Trophoblast cell (in vitro differentiated cells and primary cell): ENCODE data around the gene ELFN1.

Experiments used
- DNase-seq, 2 donors: peaks; one replicate each; pipeline ENCODE4 v3.0.0-alpha.2; 2016
- H2AFZ ChIP-seq: 2 replicates; pipeline ENCODE4 v1.6.1; 2013; ENCODE audit warnings: low read length, moderate library complexity, mild to moderate bottlenecking; ENCODE audit not compliant: insufficient read depth, poor library complexity
- H2AK5ac ChIP-seq: 2 replicates; pipeline ENCODE4 v1.6.1; 2013; ENCODE audit warnings: mild to moderate bottlenecking, low read length
- H2BK120ac ChIP-seq: 2 replicates; pipeline ENCODE4 v1.6.1; 2013; ENCODE audit warnings: low read length, mild to moderate bottlenecking, moderate library complexity; ENCODE audit not compliant: insufficient read depth, poor library complexity
- H2BK12ac ChIP-seq: 2 replicates; pipeline ENCODE4 v1.6.1; 2013; ENCODE audit warnings: mild to moderate bottlenecking, low read length, moderate library complexity
- H2BK5ac ChIP-seq: 2 replicates; pipeline ENCODE4 v1.6.1; 2013; ENCODE audit warnings: low read length, low read depth, moderate library complexity, mild to moderate bottlenecking; ENCODE audit not compliant: poor library complexity
- H3K14ac ChIP-seq: 2 replicates; pipeline ENCODE4 v1.6.1; 2013; ENCODE audit warnings: mild to moderate bottlenecking, low read length
- H3K18ac ChIP-seq: 2 replicates; pipeline ENCODE4 v1.6.1; 2013; ENCODE audit warnings: mild to moderate bottlenecking, low read length
- H3K23ac ChIP-seq: 2 replicates; pipeline ENCODE4 v1.6.1; 2013; ENCODE audit warnings: low read length
- H3K27ac ChIP-seq: 2 replicates; pipeline ENCODE4 v1.5.1; 2013; ENCODE audit warnings: low read depth, mild to moderate bottlenecking, inconsistent platforms, low read length, moderate library complexity
- H3K27me3 ChIP-seq: 2 replicates; pipeline ENCODE4 v1.6.1; 2013; ENCODE audit warnings: inconsistent platforms, mild to moderate bottlenecking, low read length, moderate library complexity; ENCODE audit not compliant: insufficient read depth
- H3K36me3 ChIP-seq, 2 experiments: 1 replicate in 1 of 2; 2 replicates in 1 of 2; pipeline ENCODE4 v1.6.1; 2013; ENCODE audit warnings: low read length in 2 of 2, mild to moderate bottlenecking in 2 of 2, moderate library complexity in 1 of 2; ENCODE audit not compliant: insufficient read depth in 2 of 2, control insufficient read depth in 1 of 2
- H3K4ac ChIP-seq: 2 replicates; pipeline ENCODE4 v1.6.1; 2013; ENCODE audit warnings: low read depth, mild to moderate bottlenecking, low read length, moderate library complexity
- H3K4me1 ChIP-seq, 2 experiments: 1 replicate in 1 of 2; 2 replicates in 1 of 2; pipeline ENCODE4 v1.6.1; 2013; ENCODE audit warnings: low read length in 2 of 2, mild to moderate bottlenecking in 2 of 2, moderate library complexity in 1 of 2; ENCODE audit not compliant: insufficient read depth in 2 of 2, control insufficient read depth in 1 of 2
- H3K4me2 ChIP-seq: 2 replicates; pipeline ENCODE4 v1.6.1; 2013; ENCODE audit warnings: inconsistent platforms, mild to moderate bottlenecking, low read length, moderate library complexity
- H3K4me3 ChIP-seq: 2 replicates; pipeline ENCODE4 v1.5.1; 2013; ENCODE audit warnings: mild to moderate bottlenecking, low read depth, low read length, inconsistent platforms
- H3K79me1 ChIP-seq: one replicate; pipeline ENCODE4 v1.6.1; 2013; ENCODE audit warnings: low read length
- H3K79me2 ChIP-seq: 2 replicates; pipeline ENCODE4 v1.6.1; 2013; ENCODE audit warnings: low read length, mild to moderate bottlenecking; ENCODE audit not compliant: control insufficient read depth, insufficient read depth, poor library complexity
- H3K9ac ChIP-seq: 2 replicates; pipeline ENCODE4 v1.6.1; 2013; ENCODE audit warnings: mild to moderate bottlenecking, low read length
- H3K9me3 ChIP-seq: 2 replicates; pipeline ENCODE4 v1.6.1; 2013; ENCODE audit warnings: low read depth, mild to moderate bottlenecking, control low read depth, inconsistent platforms, low read length; ENCODE audit not compliant: insufficient read depth
- H4K12ac ChIP-seq: 2 replicates; pipeline ENCODE4 v1.6.1; 2013; ENCODE audit warnings: low read depth, mild to moderate bottlenecking, low read length, moderate library complexity
- H4K8ac ChIP-seq: 2 replicates; pipeline ENCODE4 v1.6.1; 2013; ENCODE audit warnings: low read depth, mild to moderate bottlenecking, low read length, moderate library complexity
- H4K91ac ChIP-seq: one replicate; pipeline ENCODE4 v1.6.1; 2013; ENCODE audit warnings: low read depth, mild to moderate bottlenecking, low read length, moderate library complexity
- WGBS: extraction: QIAGEN DNeasy Blood & Tissue Kit; methylation state at CpG from one replicate; pipeline ENCODE4 v1.1.7; 2013; ENCODE audit warnings: missing lambda C conversion rate; ENCODE audit not compliant: insufficient read length, insufficient coverage; ENCODE audit errors: extremely low coverage; 5-methylcytosine and 5-hydroxymethylcytosine counted together

The ELFN1 gene

GRCh38 chr7:1678081-1678543 is 8.0 kb downstream of the ELFN1 start:
- H2AFZ ChIP-seq, result no peak overlapping the region
- no peaks in the 10 kb centered on the region for H3K79me1 ChIP-seq
- H3K27me3 ChIP-seq, result no peaks in the 10 kb centered on the region
- no CpG with 5 or more reads among the region's 13 CpGs for WGBS
- H4K91ac ChIP-seq, result no peak overlapping the region
- no peak overlapping the region for H4K12ac ChIP-seq
- no peaks in the 10 kb centered on the region for H3K79me2 ChIP-seq
- H3K4ac ChIP-seq, result no peak overlapping the region
- H3K14ac ChIP-seq, result no peak overlapping the region
- no peak overlapping the region for H3K9ac ChIP-seq
- no peak overlapping the region for H2BK120ac ChIP-seq
- no peak overlapping the region for H2BK5ac ChIP-seq
- H4K8ac ChIP-seq, result no peak overlapping the region
- H2BK12ac ChIP-seq, result no peak overlapping the region
- H3K36me3 ChIP-seq, result no peaks in the 10 kb centered on the region
- no peak overlapping the region for H3K23ac ChIP-seq
- no peak overlapping the region for H3K18ac ChIP-seq
- no peak for DNase-seq
- no peak overlapping the region for H3K4me2 ChIP-seq
- H3K4me3 ChIP-seq, result no peak overlapping the region
- no peaks in the 10 kb centered on the region for H3K4me1 ChIP-seq
- peaks cover 4% of the 10 kb centered on the region for H3K9me3 ChIP-seq
- H3K27ac ChIP-seq, result no peak overlapping the region
- no peak overlapping the region for H2AK5ac ChIP-seq

- Histone ChIP-seq H3K23ac (no peak overlapping the region), H4K12ac (no peak overlapping the region), H3K9me3 (peaks cover 4% of the 10 kb centered on the region), H3K4me1 (no peaks in the 10 kb centered on the region), H3K4me2 (no peak overlapping the region), H3K36me3 (no peaks in the 10 kb centered on the region), H2BK12ac (no peak overlapping the region), H3K27ac (no peak overlapping the region), H4K91ac (no peak overlapping the region), H3K14ac (no peak overlapping the region), H3K27me3 (no peaks in the 10 kb centered on the region), H3K79me2 (no peaks in the 10 kb centered on the region), H3K18ac (no peak overlapping the region), H4K8ac (no peak overlapping the region), H2BK120ac (no peak overlapping the region), H2AK5ac (no peak overlapping the region), H2AFZ (no peak overlapping the region), H3K79me1 (no peaks in the 10 kb centered on the region), H3K9ac (no peak overlapping the region), H3K4me3 (no peak overlapping the region), H3K4ac (no peak overlapping the region), H2BK5ac (no peak overlapping the region)
- no CpG with 5 or more reads among the region's 30 CpGs for WGBS
- DNase-seq, result no peak
These were observed 8.7 kb downstream of the ELFN1 start for GRCh38 chr7:1678571-1679325.

GRCh38 chr7:1679326-1679965 is 9.4 kb downstream of the ELFN1 start:
- H3K9ac ChIP-seq, result no peak overlapping the region
- H2AFZ ChIP-seq, result no peak overlapping the region
- H4K12ac ChIP-seq, result no peak overlapping the region
- H3K4me2 ChIP-seq, result no peak overlapping the region
- no peak overlapping the region for H4K8ac ChIP-seq
- H2BK5ac ChIP-seq, result no peak overlapping the region
- no peak overlapping the region for H3K27ac ChIP-seq
- no peak overlapping the region for H4K91ac ChIP-seq
- no peaks in the 10 kb centered on the region for H3K79me2 ChIP-seq
- no peak overlapping the region for H3K4me3 ChIP-seq
- no peaks in the 10 kb centered on the region for H3K4me1 ChIP-seq
- no peaks in the 10 kb centered on the region for H3K36me3 ChIP-seq
- H3K79me1 ChIP-seq, result no peaks in the 10 kb centered on the region
- H3K27me3 ChIP-seq, result no peaks in the 10 kb centered on the region
- H3K18ac ChIP-seq, result no peak overlapping the region
- H2BK120ac ChIP-seq, result no peak overlapping the region
- no peak overlapping the region for H2BK12ac ChIP-seq
- no peak overlapping the region for H2AK5ac ChIP-seq
- H3K4ac ChIP-seq, result no peak overlapping the region
- WGBS, result no CpG with 5 or more reads among the region's 15 CpGs
- no peak overlapping the region for H3K14ac ChIP-seq
- DNase-seq, result no peak
- H3K23ac ChIP-seq, result no peak overlapping the region
- H3K9me3 ChIP-seq, result peaks cover 3% of the 10 kb centered on the region

GRCh38 chr7:1679966-1680730 is 10.1 kb downstream of the ELFN1 start:
- no peak overlapping the region for H3K18ac ChIP-seq

More at GRCh38 chr7:1679966-1680730, 10.1 kb downstream of the ELFN1 start:
- H4K12ac ChIP-seq, result no peak overlapping the region
- H3K4ac ChIP-seq, result no peak overlapping the region
- H3K4me2 ChIP-seq, result no peak overlapping the region
- H3K4me1 ChIP-seq, result no peaks in the 10 kb centered on the region
- peaks cover 2% of the 10 kb centered on the region for H3K9me3 ChIP-seq
- no peak overlapping the region for H3K27ac ChIP-seq
- no peak overlapping the region for H2AFZ ChIP-seq
- no peak overlapping the region for H2BK120ac ChIP-seq
- no peak overlapping the region for H4K91ac ChIP-seq
- H2AK5ac ChIP-seq, result no peak overlapping the region
- no peak overlapping the region for H3K9ac ChIP-seq
- H3K4me3 ChIP-seq, result no peak overlapping the region
- no peak overlapping the region for H4K8ac ChIP-seq
- no peak overlapping the region for H3K23ac ChIP-seq
- no peak overlapping the region for H2BK5ac ChIP-seq
- H3K36me3 ChIP-seq, result no peaks in the 10 kb centered on the region
- no peaks in the 10 kb centered on the region for H3K79me1 ChIP-seq
- no peak overlapping the region for H3K14ac ChIP-seq
- H3K79me2 ChIP-seq, result no peaks in the 10 kb centered on the region
- no CpG with 5 or more reads among the region's 22 CpGs for WGBS
- DNase-seq, result no peak
- H3K27me3 ChIP-seq, result no peaks in the 10 kb centered on the region
- H2BK12ac ChIP-seq, result no peak overlapping the region
